ENCODE data around the gene IL13RA2. TPM values are rescaled to one million over a fixed set of nuclear protein-coding genes. Genes with fewer than 3 reads are reported as not detected.

Gene IL13RA2
- total and polyA plus RNA-seq, 2 of the 4 experiments (the other 2 are of a cell fraction), result under 0.01 to 0.14 TPM

- no peak overlapping the region for H2AK5ac ChIP-seq (ENCODE audit: low read depth, low read length)
- H3K9me3 ChIP-seq (ENCODE audit: control insufficient read depth, insufficient read depth, low read length), result no peaks in the 10 kb centered on the region
- no peak overlapping the region for H3K56ac ChIP-seq (ENCODE audit: extremely low read depth, insufficient read depth, low read length)
- no peak overlapping the region for H3K4ac ChIP-seq (ENCODE audit: low read depth, low read length)
- 68% methylated on average over 3 of the region's 5 CpGs; no CpG with 5 or more reads in 1 of the 2 experiments for WGBS, 2 experiments (ENCODE audit: extremely low coverage in 2 of 2, insufficient read length in 1 of 2)
- no peak overlapping the region for H3K9ac ChIP-seq (ENCODE audit: low read depth, low read length)
- H3K14ac ChIP-seq (replicated peaks; ENCODE audit: low read depth, low read length), result no peak overlapping the region
- ChIA-PET POLR2A (ENCODE audit: unreplicated experiment) (no interaction called here), CTCF (no interaction called here)
- H2BK5ac ChIP-seq (ENCODE audit: low read depth, low read length, poor library complexity, severe bottlenecking), result no peak overlapping the region
- no peak overlapping the region for H2AFZ ChIP-seq (replicated peaks; ENCODE audit: low read length, poor library complexity)
- no peak overlapping the region for H3K23ac ChIP-seq (ENCODE audit: low read depth, low read length)
- TF ChIP-seq CEBPB (IDR thresholded peaks at IDR 0.05; ENCODE audit: low read depth, low read length), result no peak
- no peak overlapping the region for H2BK20ac ChIP-seq (ENCODE audit: low read depth, low read length)
- H3K9me1 ChIP-seq (ENCODE audit: insufficient read depth, low read length), result no peaks in the 10 kb centered on the region
- H2BK120ac ChIP-seq (ENCODE audit: low read depth, low read length), result no peak overlapping the region
- H3K27me3 ChIP-seq (ENCODE audit: control insufficient read depth, insufficient read depth, low read length), result 0 out of 2 replicates have a peak, but pooled peaks cover 3% of the 10 kb centered on the region
- ATAC-seq (ENCODE audit: low read depth) (no peak), DNase-seq (no peak)
- H4K91ac ChIP-seq (ENCODE audit: insufficient read depth, low read depth, low read length), result no peak overlapping the region
- no peak overlapping the region for H3K18ac ChIP-seq (ENCODE audit: low read depth, low read length)
- no peaks in the 10 kb centered on the region for H4K20me1 ChIP-seq (ENCODE audit: insufficient read depth, low read length)
- H3K4me3 ChIP-seq (ENCODE audit: insufficient read depth, low read depth, low read length), result no peak overlapping the region
- no peak overlapping the region for H4K8ac ChIP-seq (ENCODE audit: low read depth in 2 of 2, low read length in 2 of 2)
- H3K4me2 ChIP-seq (ENCODE audit: low read depth, low read length), result no peak overlapping the region
- in situ Hi-C loops (cut with MboI; ENCODE audit: low sequenced_read_pairs), result no loop called here
- no peak overlapping the region for H2AK9ac ChIP-seq (replicated peaks; ENCODE audit: low read depth, low read length, poor library complexity)
- H3K36me3 ChIP-seq (ENCODE audit: control insufficient read depth, insufficient read depth, low read length), result no peaks in the 10 kb centered on the region
- no peaks in the 10 kb centered on the region for H3K79me1 ChIP-seq (ENCODE audit: low read depth in 1 of 2, low read length in 2 of 2)
- H3K4me1 ChIP-seq (ENCODE audit: control insufficient read depth, insufficient read depth, low read length), result no peaks in the 10 kb centered on the region
- no peak overlapping the region for H4K5ac ChIP-seq (ENCODE audit: low read depth, low read length)
- no peak overlapping the region for H2BK15ac ChIP-seq (ENCODE audit: low read depth, low read length)
- dilution Hi-C loops (cut with HindIII; ENCODE audit: low sequenced_read_pairs, unreplicated experiment), result no loop called here
- intact Hi-C loops (cut with micrococcal nuclease), result no loop called here
- H3K27ac ChIP-seq (ENCODE audit: insufficient read depth, low read length), result no peak overlapping the region
- BruUV-seq (replicated peaks), result no TSS peak
Measured at GRCh38 chrX:114985967-114986592, 31.3 kb downstream of the IL13RA2 start.
